ENCODE results near the gene SLC16A4. TPM values are rescaled to one million over a fixed set of nuclear protein-coding genes. Genes with fewer than 3 reads are reported as not detected.

The SLC16A4 gene
- total RNA-seq, 1 experiment from 2014 or later, result 0.46 TPM

DNA sequence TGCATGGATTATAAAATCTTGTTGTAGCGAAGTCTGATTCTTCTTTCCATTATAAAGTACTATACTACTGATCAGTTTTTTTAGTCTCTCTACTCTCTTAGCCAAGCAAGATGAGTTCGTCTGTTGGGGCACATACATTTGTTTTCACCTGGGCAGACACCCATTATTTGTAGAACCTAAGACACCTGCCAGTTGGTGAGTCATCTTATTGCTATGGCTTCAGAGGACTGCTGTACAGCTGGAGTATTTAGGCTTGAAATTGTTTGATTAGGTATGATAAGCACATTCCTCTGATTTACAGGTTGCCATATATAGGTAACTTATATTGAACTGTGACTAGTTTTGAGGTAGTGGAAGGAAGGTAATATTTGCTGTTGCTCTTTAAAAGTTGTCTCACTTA is 34.4 kb downstream of the SLC16A4 start:
- intact Hi-C loops (cut with micrococcal nuclease; ENCODE audit: unreplicated experiment) (no loop called here), in situ Hi-C loops (cut with HindIII; ENCODE audit: low pct_unique_long_range_greater_than_20kb, low sequenced_read_pairs) (no loop called here)
- no peaks in the 10 kb centered on the region for H3K9me3 ChIP-seq (ENCODE audit: control insufficient read depth, insufficient read depth, low read depth, low read length)
- DNase-seq (ENCODE audit: low read depth, low spot score) (no peak), ATAC-seq (no peak)
- CTCF ChIA-PET, result no interaction called here
- no TSS peak for BruUV-seq (replicated peaks)
- H3K4me1 ChIP-seq (ENCODE audit: control insufficient read depth, insufficient read depth, low read length), result peaks cover 12% of the 10 kb centered on the region
- H3K27me3 ChIP-seq (ENCODE audit: control insufficient read depth, insufficient read depth, low read length), result no peaks in the 10 kb centered on the region
- no peak overlapping the region for H3K4me3 ChIP-seq (ENCODE audit: low read depth in 2 of 2, low read length in 2 of 2)
- POLR2A ChIA-PET, result no interaction called here
- H3K36me3 ChIP-seq (ENCODE audit: control insufficient read depth, insufficient read depth, low read length), result peaks cover 2% of the 10 kb centered on the region; the same call in 1 of the 2 replicates
- TF ChIP-seq SIN3A (IDR thresholded peaks at IDR 0.05; ENCODE audit: borderline replicate concordance, insufficient read depth, low read depth, low read length) (no peak), TCF7L2 (IDR thresholded peaks at IDR 0.05; ENCODE audit: low read depth, low read length) (no peak), POLR2AphosphoS5 (IDR thresholded peaks at IDR 0.05; ENCODE audit: low read depth, low read length) (no peak)
- TF ChIP-seq, protein P1, sequence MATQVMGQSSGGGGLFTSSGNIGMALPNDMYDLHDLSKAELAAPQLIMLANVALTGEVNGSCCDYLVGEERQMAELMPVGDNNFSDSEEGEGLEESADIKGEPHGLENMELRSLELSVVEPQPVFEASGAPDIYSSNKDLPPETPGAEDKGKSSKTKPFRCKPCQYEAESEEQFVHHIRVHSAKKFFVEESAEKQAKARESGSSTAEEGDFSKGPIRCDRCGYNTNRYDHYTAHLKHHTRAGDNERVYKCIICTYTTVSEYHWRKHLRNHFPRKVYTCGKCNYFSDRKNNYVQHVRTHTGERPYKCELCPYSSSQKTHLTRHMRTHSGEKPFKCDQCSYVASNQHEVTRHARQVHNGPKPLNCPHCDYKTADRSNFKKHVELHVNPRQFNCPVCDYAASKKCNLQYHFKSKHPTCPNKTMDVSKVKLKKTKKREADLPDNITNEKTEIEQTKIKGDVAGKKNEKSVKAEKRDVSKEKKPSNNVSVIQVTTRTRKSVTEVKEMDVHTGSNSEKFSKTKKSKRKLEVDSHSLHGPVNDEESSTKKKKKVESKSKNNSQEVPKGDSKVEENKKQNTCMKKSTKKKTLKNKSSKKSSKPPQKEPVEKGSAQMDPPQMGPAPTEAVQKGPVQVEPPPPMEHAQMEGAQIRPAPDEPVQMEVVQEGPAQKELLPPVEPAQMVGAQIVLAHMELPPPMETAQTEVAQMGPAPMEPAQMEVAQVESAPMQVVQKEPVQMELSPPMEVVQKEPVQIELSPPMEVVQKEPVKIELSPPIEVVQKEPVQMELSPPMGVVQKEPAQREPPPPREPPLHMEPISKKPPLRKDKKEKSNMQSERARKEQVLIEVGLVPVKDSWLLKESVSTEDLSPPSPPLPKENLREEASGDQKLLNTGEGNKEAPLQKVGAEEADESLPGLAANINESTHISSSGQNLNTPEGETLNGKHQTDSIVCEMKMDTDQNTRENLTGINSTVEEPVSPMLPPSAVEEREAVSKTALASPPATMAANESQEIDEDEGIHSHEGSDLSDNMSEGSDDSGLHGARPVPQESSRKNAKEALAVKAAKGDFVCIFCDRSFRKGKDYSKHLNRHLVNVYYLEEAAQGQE (IDR thresholded peaks at IDR 0.05; ENCODE audit: insufficient read depth in 1 of 2, low read depth in 2 of 2, low read length in 1 of 2), result no peak
- TF ChIP-seq, protein P2, sequence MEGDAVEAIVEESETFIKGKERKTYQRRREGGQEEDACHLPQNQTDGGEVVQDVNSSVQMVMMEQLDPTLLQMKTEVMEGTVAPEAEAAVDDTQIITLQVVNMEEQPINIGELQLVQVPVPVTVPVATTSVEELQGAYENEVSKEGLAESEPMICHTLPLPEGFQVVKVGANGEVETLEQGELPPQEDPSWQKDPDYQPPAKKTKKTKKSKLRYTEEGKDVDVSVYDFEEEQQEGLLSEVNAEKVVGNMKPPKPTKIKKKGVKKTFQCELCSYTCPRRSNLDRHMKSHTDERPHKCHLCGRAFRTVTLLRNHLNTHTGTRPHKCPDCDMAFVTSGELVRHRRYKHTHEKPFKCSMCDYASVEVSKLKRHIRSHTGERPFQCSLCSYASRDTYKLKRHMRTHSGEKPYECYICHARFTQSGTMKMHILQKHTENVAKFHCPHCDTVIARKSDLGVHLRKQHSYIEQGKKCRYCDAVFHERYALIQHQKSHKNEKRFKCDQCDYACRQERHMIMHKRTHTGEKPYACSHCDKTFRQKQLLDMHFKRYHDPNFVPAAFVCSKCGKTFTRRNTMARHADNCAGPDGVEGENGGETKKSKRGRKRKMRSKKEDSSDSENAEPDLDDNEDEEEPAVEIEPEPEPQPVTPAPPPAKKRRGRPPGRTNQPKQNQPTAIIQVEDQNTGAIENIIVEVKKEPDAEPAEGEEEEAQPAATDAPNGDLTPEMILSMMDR (IDR thresholded peaks at IDR 0.05), result no peak
- no peak overlapping the region for H3K27ac ChIP-seq (ENCODE audit: low read length)

DNA sequence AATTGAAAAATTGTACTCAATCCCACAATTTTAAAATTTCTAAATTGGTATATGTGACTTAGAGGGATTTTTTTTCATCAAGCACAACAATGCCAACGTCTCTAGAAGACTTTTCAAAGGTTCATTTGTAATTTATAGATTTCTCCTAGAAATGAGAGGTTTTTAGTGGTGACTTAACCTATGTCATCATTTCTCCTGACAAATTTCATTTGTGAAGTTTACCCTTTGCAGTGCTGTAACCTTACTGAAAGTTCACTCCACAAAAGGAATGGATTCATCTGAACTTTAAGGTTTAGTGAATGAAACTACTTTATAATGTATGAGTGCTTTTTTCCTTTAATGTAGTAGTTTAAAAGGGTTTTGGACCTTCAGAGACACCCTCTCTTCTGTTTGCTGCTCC is 35.5 kb downstream of the SLC16A4 start:
- H3K4me3 ChIP-seq (ENCODE audit: low read depth in 2 of 2, low read length in 2 of 2), result no peak overlapping the region
- ChIA-PET POLR2A (no interaction called here), CTCF (no interaction called here)
- H3K27me3 ChIP-seq (ENCODE audit: control insufficient read depth, insufficient read depth, low read length), result no peaks in the 10 kb centered on the region
- in situ Hi-C loops (cut with HindIII; ENCODE audit: low pct_unique_long_range_greater_than_20kb, low sequenced_read_pairs), result no loop called here
- no TSS peak for BruUV-seq (replicated peaks)
- H3K4me1 ChIP-seq (ENCODE audit: control insufficient read depth, insufficient read depth, low read length), result peaks cover 12% of the 10 kb centered on the region
- no peak for TF ChIP-seq TCF7L2 (IDR thresholded peaks at IDR 0.05; ENCODE audit: low read depth, low read length)
- TF ChIP-seq, protein P2 (IDR thresholded peaks at IDR 0.05), result no peak
- no peak overlapping the region for H3K27ac ChIP-seq (ENCODE audit: low read length)
- intact Hi-C loops (cut with micrococcal nuclease; ENCODE audit: unreplicated experiment), result no loop called here
- DNase-seq (ENCODE audit: low read depth, low spot score) (no peak), ATAC-seq (no peak)
- H3K36me3 ChIP-seq (ENCODE audit: control insufficient read depth, insufficient read depth, low read length), result peaks cover 2% of the 10 kb centered on the region; the same call in 1 of the 2 replicates
- no peaks in the 10 kb centered on the region for H3K9me3 ChIP-seq (ENCODE audit: control insufficient read depth, insufficient read depth, low read depth, low read length)
